Kidney capillary endothelial cell (primary cell): ENCODE data around the gene ANKRD10.

Source experiments
- DNase-seq: peaks from one replicate; pipeline ENCODE4 v3.0.0-alpha.2; 2018; ENCODE audit warnings: low spot score

ANKRD10 gene

GRCh38 chr13:110914331-110915056, 375 bp downstream of the ANKRD10 start:
- peak; percentile 74 for DNase-seq

GRCh38 chr13:110914081-110914330, 863 bp downstream of the ANKRD10 start:
- DNase-seq, result no peak

GRCh38 chr13:110913322-110914080, 1.4 kb downstream of the ANKRD10 start:
- peak; percentile 12 for DNase-seq

GRCh38 chr13:110912651-110913051, 2.2 kb downstream of the ANKRD10 start:
- peak; percentile 50 for DNase-seq

- DNase-seq, result no peak
Observed at GRCh38 chr13:110911880-110912279, 3.0 kb downstream of the ANKRD10 start.

GRCh38 chr13:110910013-110910890, 4.6 kb downstream of the ANKRD10 start:
- DNase-seq, result no peak

- no peak for DNase-seq
Observed at GRCh38 chr13:110907951-110908898, 6.6 kb downstream of the ANKRD10 start.

GRCh38 chr13:110907301-110907700, 7.6 kb downstream of the ANKRD10 start:
- no peak for DNase-seq

GRCh38 chr13:110904748-110905147, 10.1 kb downstream of the ANKRD10 start:
- DNase-seq, result no peak

GRCh38 chr13:110902370-110902769, 12.5 kb downstream of the ANKRD10 start:
- no peak for DNase-seq

- no peak for DNase-seq
Observed at GRCh38 chr13:110897521-110897920, 17.3 kb downstream of the ANKRD10 start.

GRCh38 chr13:110897014-110897413, 17.9 kb downstream of the ANKRD10 start:
- DNase-seq, result no peak

- no peak for DNase-seq
Observed at GRCh38 chr13:110894086-110894485, 20.8 kb downstream of the ANKRD10 start.

- DNase-seq, result no peak
Observed at GRCh38 chr13:110893571-110893970, 21.3 kb downstream of the ANKRD10 start.

GRCh38 chr13:110890279-110891165, 24.3 kb downstream of the ANKRD10 start:
- no peak for DNase-seq

- DNase-seq, result no peak
Observed at GRCh38 chr13:110888390-110888789, 26.5 kb downstream of the ANKRD10 start.

GRCh38 chr13:110887597-110888333, 27.1 kb downstream of the ANKRD10 start:
- DNase-seq, result no peak

- no peak for DNase-seq
Observed at GRCh38 chr13:110886870-110887596, 27.8 kb downstream of the ANKRD10 start.
